Effector memory CD4-positive, alpha-beta T cell (primary cell): Measurements from ENCODE around the gene RLIM.

Experiments
- DNase-seq, 3 donors: peaks; one replicate each; pipeline ENCODE4 v3.0.0-alpha.2; 2020
- H3K27ac ChIP-seq: 2 replicates; pipeline ENCODE4 v1.7.0; 2013; ENCODE audit warnings: mild to moderate bottlenecking, low read length, moderate library complexity; ENCODE audit not compliant: insufficient read depth, poor library complexity, severe bottlenecking
- H3K27me3 ChIP-seq: replicated peaks from 2 replicates; pipeline ENCODE4 v1.7.0; 2013; ENCODE audit warnings: mild to moderate bottlenecking, low read length; ENCODE audit not compliant: insufficient read depth, control insufficient read depth, poor library complexity, severe bottlenecking
- H3K36me3 ChIP-seq: 2 replicates; pipeline ENCODE4 v1.7.0; 2013; ENCODE audit warnings: mild to moderate bottlenecking, low read length, moderate library complexity; ENCODE audit not compliant: control insufficient read depth, insufficient read depth
- H3K4me1 ChIP-seq: 2 replicates; pipeline ENCODE4 v1.7.0; 2013; ENCODE audit warnings: low read length, mild to moderate bottlenecking; ENCODE audit not compliant: control insufficient read depth, insufficient read depth, poor library complexity, severe bottlenecking
- H3K4me3 ChIP-seq: 2 replicates; pipeline ENCODE4 v1.7.0; 2013; ENCODE audit warnings: low read length, low read depth, mild to moderate bottlenecking; ENCODE audit not compliant: insufficient read depth, poor library complexity, severe bottlenecking
- H3K9me3 ChIP-seq: 2 replicates; pipeline ENCODE4 v1.7.0; 2013; ENCODE audit warnings: mild to moderate bottlenecking, low read length, moderate library complexity; ENCODE audit not compliant: control insufficient read depth

RLIM gene

GRCh38 chrX:74536832-74537371 is 77.5 kb downstream of the RLIM start:
- no peaks in the 10 kb centered on the region for H3K9me3 ChIP-seq
- H3K36me3 ChIP-seq, result no peaks in the 10 kb centered on the region
- H3K4me3 ChIP-seq, result peak overlapping the region; percentile 61
- H3K27me3 ChIP-seq, result no peaks in the 10 kb centered on the region
- H3K27ac ChIP-seq, result no peak overlapping the region
- DNase-seq, result no peak
- no peaks in the 10 kb centered on the region for H3K4me1 ChIP-seq

GRCh38 chrX:74536152-74536831 is 78.1 kb downstream of the RLIM start:
- H3K27ac ChIP-seq, result peak overlapping the region; percentile 51
- DNase-seq, result peak; percentile 6 to 37 (median 8)

GRCh38 chrX:74535408-74536151 is 78.8 kb downstream of the RLIM start:
- Histone ChIP-seq H3K4me1 (no peaks in the 10 kb centered on the region), H3K27me3 (no peaks in the 10 kb centered on the region), H3K27ac (peak overlapping the region; percentile 51), H3K4me3 (peak overlapping the region; percentile 61), H3K36me3 (no peaks in the 10 kb centered on the region), H3K9me3 (no peaks in the 10 kb centered on the region)
- DNase-seq, result peak in 1 of 3 donors; percentile 9

More at GRCh38 chrX:74536152-74536831, 78.1 kb downstream of the RLIM start:
- H3K9me3 ChIP-seq, result no peaks in the 10 kb centered on the region
- no peaks in the 10 kb centered on the region for H3K36me3 ChIP-seq
- peak overlapping the region; percentile 61 for H3K4me3 ChIP-seq
- H3K4me1 ChIP-seq, result no peaks in the 10 kb centered on the region
- H3K27me3 ChIP-seq, result no peaks in the 10 kb centered on the region
